ENCODE results near the gene CMTM4. TPM values are rescaled to one million over a fixed set of nuclear protein-coding genes. Genes with fewer than 3 reads are reported as not detected.
A peak's percentile ranks its signal among the peaks of the same experiment; 100 is the strongest.
"Not testable (repeated sequence)": the region's sequence is repeated elsewhere in the genome, so short reads cannot be mapped to it uniquely, and the experiment has no call there.

Gene CMTM4
- total RNA-seq, 4 donors from 2014 or later, result 170 to 246 (median 201) TPM

DNA sequence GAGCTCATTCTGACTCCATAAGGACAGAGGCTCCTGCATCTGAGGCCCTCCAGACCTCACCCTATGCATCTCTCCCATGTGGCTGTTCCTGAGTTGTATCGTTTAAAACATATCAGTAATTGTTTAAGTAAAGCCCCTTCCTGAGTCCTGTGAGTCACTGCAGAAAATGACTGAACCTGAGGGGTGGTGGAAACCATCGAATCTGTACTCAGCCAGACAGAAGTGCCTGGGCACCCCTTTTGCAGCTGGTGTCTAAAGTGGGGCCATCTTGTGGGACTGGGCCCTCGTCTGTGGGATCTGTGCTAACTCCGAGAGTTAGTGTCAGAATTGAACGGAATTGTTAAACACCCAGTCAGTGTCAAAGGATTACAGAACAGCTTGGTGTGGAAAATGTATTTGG, 66.7 kb downstream of the CMTM4 start:
- WGBS, 2 donors, result 88 to 94% methylated on average over 5 of the region's 5 CpGs
- DNase-seq, result no peak
- no peaks in the 10 kb centered on the region for H3K27me3 ChIP-seq
- H3K4me3 ChIP-seq (replicated peaks in 1 of 3), result no peak overlapping the region
- H3K36me3 ChIP-seq, result no peaks in the 10 kb centered on the region
- no peaks in the 10 kb centered on the region for H3K9me3 ChIP-seq
- intact Hi-C loops (cut with DNase I), result no loop called here
- TF ChIP-seq, protein P1, sequence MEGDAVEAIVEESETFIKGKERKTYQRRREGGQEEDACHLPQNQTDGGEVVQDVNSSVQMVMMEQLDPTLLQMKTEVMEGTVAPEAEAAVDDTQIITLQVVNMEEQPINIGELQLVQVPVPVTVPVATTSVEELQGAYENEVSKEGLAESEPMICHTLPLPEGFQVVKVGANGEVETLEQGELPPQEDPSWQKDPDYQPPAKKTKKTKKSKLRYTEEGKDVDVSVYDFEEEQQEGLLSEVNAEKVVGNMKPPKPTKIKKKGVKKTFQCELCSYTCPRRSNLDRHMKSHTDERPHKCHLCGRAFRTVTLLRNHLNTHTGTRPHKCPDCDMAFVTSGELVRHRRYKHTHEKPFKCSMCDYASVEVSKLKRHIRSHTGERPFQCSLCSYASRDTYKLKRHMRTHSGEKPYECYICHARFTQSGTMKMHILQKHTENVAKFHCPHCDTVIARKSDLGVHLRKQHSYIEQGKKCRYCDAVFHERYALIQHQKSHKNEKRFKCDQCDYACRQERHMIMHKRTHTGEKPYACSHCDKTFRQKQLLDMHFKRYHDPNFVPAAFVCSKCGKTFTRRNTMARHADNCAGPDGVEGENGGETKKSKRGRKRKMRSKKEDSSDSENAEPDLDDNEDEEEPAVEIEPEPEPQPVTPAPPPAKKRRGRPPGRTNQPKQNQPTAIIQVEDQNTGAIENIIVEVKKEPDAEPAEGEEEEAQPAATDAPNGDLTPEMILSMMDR (IDR thresholded peaks at IDR 0.05), result no peak
- TF ChIP-seq POLR2A (IDR thresholded peaks at IDR 0.05), result no peak
- H3K4me1 ChIP-seq, result peaks cover 8 to 16% of the 10 kb centered on the region in 2 donors
- no peak overlapping the region for H3K27ac ChIP-seq

DNA sequence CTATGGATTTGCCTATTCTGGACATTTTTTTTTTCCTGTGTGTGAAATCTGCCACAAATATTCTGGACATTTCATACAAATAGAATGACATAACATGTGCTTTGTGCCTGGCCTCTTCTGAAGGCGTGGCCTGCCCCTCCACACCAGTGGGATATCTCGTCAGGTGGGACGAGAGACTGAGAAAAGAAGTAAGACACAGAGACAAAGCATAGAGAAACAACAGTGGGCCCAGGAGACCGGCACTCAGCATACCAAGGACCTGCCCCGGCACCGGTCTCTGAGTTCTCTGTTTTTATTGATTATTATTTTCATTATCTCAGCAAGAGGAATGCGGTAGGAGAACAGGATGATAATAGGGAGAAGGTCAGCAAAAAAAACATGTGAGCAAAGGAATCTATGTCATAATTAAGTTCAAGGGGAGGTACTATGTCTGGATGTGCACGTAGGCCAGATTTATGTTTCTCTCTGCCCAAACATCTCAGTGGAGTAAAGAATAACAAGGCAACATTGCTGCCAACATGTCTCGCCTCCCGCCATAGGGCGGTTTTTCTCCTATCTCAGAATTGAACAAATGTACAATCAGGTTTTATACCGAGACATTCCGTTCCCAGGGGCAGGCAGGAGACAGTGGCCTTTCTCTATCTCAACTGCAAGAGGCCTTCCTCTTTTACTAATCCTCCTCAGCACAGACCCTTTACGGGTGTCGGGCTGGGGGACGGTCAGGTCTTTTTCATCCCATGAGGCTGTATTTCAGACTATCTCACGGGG, 68.7 kb downstream of the CMTM4 start:
- intact Hi-C loops (cut with DNase I); H3K4me3 ChIP-seq (replicated peaks in 1 of 3); DNase-seq; H3K27ac ChIP-seq; H3K27me3 ChIP-seq; H3K9me3 ChIP-seq; H3K36me3 ChIP-seq: not testable (repeated sequence)
- H3K4me1 ChIP-seq, result peaks cover 16 to 32% of the 10 kb centered on the region in 2 donors
- 93 to 95% methylated on average over 17 of the region's 17 CpGs for WGBS, 2 donors

DNA sequence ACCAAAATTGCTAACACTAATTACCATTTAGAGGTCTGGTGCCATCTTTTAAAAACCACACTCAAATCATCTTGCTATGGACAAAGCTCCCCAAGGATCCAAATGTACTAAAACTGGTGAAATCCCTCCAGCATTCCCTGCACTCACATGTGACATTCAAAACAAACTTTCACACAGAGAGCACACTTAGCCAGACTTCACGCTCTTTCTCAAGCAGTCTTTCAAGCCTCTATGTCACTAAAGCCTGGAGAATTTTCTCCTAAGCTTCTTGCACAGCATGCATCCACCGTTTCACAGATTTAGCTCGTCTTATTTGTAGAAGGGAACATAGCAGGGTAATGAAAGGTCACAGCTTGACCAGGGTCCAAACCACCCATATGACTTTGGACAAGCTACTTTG, 72.8 kb downstream of the CMTM4 start:
- intact Hi-C loops (cut with DNase I), result no loop called here
- Histone ChIP-seq H3K27me3 (no peaks in the 10 kb centered on the region), H3K4me3 (replicated peaks in 1 of 3) (no peak overlapping the region), H3K27ac (no peak overlapping the region), H3K36me3 (peaks cover 16 to 24% of the 10 kb centered on the region in 2 donors), H3K9me3 (no peaks in the 10 kb centered on the region), H3K4me1 (peaks cover 8 to 22% of the 10 kb centered on the region in 2 donors)
- WGBS, 2 donors, result 38 to 57% methylated on average over 3 of the region's 3 CpGs
- peak in 1 of 2 donors; percentile 23 for DNase-seq
- TF ChIP-seq, protein P1 (IDR thresholded peaks at IDR 0.05), result no peak

DNA sequence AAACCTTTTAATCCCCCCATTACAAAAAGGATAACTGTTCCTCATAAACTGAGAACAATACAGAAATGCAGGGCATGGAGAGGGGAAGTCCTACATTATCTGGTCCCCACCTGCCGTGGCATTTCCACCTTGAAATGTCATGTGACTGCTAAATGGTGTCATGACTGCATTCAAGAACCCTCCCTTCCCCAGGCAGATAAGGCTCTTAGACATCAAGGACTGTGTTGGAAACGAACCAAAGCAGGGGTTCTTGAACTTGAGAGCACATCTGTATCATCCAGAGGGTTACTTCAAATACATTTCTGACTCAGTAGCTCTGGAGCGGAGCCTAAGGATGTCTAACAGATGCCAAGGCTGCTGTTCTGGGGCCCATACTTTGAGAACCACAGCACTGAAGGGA, 73.7 kb downstream of the CMTM4 start:
- Histone ChIP-seq H3K9me3 (no peaks in the 10 kb centered on the region), H3K4me1 (peaks cover 11 to 31% of the 10 kb centered on the region in 2 donors), H3K36me3 (peaks cover 16 to 24% of the 10 kb centered on the region in 2 donors), H3K27ac (no peak overlapping the region), H3K4me3 (replicated peaks in 1 of 3) (no peak overlapping the region), H3K27me3 (no peaks in the 10 kb centered on the region)
- no peak for DNase-seq
- 63 to 67% methylated on average over 3 of the region's 3 CpGs for WGBS, 2 donors
- TF ChIP-seq, protein P1 (IDR thresholded peaks at IDR 0.05), result no peak
- no peak for TF ChIP-seq POLR2A (IDR thresholded peaks at IDR 0.05)
- intact Hi-C loops (cut with DNase I), result no loop called here

DNA sequence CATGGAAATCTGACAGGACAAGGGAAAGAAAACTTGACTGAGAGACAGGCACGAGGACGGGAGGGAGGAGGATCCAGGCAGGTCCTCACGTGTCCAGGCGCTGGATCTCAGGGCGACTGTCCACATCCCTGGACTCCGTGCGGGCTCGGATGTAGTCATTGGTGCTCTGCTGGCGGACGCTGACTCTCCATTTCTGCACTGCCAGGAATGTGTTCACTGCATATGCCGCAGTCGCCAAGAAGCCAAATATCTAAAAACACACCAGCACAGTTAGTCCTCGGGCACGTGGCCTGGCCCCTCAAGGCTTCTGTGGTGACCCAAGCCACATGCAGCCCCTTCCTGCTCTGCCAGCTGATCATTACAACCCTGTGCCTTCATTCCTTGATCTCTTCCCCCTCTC, 74.6 kb downstream of the CMTM4 start:
- H3K9me3 ChIP-seq, result no peaks in the 10 kb centered on the region
- intact Hi-C loops (cut with DNase I), result no loop called here
- no peak overlapping the region for H3K27ac ChIP-seq
- DNase-seq, result no peak
- WGBS, 2 donors, result 93 to 96% methylated on average over 14 of the region's 14 CpGs
- TF ChIP-seq, protein P1 (IDR thresholded peaks at IDR 0.05), result no peak
- TF ChIP-seq POLR2A (IDR thresholded peaks at IDR 0.05), result no peak
- H3K27me3 ChIP-seq, result no peaks in the 10 kb centered on the region
- H3K36me3 ChIP-seq, result peaks cover 16 to 24% of the 10 kb centered on the region in 2 donors
- peaks cover 14 to 40% of the 10 kb centered on the region in 2 donors for H3K4me1 ChIP-seq
- no peak overlapping the region for H3K4me3 ChIP-seq (replicated peaks in 1 of 3)
